Fibroblast of pulmonary artery (primary cell): ENCODE data around the gene LRTM2.

Experiments used
- DNase-seq: peaks from one replicate; pipeline ENCODE4 v3.0.0-alpha.2; 2010; ENCODE audit warnings: low read depth
- H3K4me3 ChIP-seq: replicated peaks from 2 replicates; pipeline ENCODE4 v1.5.1; 2011; ENCODE audit warnings: low read depth, mild to moderate bottlenecking, control low read depth, low read length, moderate library complexity
- TF ChIP-seq, protein P1 (sequence below): IDR thresholded peaks from 2 replicates; pipeline ENCODE4 v1.5.1; 2011; ENCODE audit warnings: mild to moderate bottlenecking, control low read depth, low read length, inconsistent platforms; ENCODE audit errors: missing control alignments

Gene LRTM2

DNA sequence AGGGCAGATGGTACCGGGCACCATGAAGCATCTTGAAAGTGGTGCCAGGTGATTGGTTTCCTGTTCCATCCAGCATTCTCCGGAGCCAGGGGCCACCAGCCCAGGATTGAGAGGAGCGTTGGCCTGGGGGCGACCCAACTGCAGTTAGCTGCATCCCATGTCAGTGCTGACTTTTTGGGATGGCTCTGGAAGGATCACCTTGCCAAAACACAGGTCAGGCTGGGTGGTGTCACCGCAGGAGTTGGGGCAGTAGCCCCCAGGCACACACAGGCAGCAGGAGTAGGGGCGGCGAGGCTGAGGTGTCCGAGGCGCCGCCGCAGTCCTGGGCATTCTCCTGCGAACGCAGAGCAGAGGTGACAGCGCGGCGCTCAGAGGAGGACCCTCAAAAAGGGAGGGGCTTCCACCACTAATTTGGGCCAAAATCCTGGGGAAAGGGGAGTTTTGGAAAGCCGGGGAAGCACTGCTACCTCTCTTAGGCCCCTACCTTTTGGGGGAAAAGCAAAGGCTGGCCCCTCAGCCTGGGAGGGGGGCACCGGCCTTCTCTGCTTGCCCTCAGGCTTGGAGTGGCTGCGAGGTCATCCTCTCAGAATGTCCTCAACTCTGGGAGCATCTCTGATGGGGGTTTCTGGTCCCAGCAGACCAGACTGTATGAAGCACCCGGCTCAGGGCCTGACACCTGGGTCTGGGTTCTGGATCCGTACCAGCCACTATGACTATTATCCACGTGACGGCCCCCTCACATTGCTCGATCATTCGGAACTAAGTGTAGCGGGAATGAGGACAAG, 26.7 kb upstream of the LRTM2 start:
- TF ChIP-seq, protein P1, sequence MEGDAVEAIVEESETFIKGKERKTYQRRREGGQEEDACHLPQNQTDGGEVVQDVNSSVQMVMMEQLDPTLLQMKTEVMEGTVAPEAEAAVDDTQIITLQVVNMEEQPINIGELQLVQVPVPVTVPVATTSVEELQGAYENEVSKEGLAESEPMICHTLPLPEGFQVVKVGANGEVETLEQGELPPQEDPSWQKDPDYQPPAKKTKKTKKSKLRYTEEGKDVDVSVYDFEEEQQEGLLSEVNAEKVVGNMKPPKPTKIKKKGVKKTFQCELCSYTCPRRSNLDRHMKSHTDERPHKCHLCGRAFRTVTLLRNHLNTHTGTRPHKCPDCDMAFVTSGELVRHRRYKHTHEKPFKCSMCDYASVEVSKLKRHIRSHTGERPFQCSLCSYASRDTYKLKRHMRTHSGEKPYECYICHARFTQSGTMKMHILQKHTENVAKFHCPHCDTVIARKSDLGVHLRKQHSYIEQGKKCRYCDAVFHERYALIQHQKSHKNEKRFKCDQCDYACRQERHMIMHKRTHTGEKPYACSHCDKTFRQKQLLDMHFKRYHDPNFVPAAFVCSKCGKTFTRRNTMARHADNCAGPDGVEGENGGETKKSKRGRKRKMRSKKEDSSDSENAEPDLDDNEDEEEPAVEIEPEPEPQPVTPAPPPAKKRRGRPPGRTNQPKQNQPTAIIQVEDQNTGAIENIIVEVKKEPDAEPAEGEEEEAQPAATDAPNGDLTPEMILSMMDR, result no peak
- H3K4me3 ChIP-seq, result no peak overlapping the region
- no peak for DNase-seq

DNA sequence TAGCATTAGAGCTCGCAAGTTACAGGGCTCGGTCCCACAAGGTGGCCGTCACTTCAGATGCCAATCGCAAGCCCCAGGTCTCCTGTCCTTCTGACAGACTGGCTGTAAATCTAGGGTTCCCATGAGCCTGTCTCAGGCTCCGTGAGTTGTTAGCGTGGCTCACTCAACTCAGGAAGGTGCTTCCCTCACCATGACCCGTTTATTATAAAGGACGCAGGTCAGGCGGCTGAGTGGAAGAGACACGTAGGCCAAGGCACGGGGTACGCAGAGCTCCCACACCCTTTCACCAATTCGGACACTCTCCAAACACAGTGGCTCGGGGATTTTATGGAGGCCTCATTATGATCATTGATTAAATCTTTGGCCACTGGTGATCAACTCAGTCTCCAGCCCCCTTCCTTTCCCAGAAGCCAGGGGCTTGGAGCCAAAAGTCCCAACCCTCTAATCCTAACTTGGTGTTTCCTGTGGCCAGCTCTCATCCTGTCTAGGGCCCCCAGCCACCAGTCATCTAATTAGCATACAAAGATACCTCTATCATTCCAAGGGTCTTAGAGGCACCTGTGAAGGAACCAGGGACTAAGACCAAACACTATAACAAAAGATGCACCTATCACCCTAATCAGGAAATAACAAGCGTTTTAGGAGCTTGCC, 25.8 kb upstream of the LRTM2 start:
- H3K4me3 ChIP-seq, result no peak overlapping the region
- TF ChIP-seq, protein P1, result no peak
- no peak for DNase-seq

DNA sequence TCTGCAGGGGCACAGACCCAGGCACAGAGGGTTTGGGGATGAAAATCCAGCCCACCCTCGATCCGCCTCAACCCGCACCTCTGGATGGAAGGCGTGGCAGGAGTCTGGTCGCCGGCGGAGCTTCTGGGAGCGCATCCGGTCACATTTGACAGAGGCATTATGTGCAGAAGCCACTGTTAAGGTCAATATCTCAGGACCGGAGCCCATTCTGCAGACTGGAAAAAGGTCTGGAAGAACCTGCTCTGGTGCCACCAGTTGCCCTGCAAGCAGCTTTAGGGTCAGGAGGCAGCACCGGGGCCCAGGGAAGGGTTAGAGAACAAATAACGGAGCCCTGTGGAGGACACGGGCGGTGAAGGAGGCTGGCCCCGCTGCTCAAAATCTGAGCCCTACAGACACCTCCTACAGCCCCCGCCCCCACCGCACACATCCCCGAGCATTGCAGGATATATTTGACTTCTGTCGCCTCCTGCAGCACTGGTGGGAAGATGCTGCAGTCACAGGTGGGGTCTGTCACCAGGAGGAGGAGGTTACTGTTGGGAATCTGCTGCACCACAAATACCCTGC, 25.1 kb upstream of the LRTM2 start:
- TF ChIP-seq, protein P1, result no peak
- DNase-seq, result no peak
- H3K4me3 ChIP-seq, result no peak overlapping the region

DNA sequence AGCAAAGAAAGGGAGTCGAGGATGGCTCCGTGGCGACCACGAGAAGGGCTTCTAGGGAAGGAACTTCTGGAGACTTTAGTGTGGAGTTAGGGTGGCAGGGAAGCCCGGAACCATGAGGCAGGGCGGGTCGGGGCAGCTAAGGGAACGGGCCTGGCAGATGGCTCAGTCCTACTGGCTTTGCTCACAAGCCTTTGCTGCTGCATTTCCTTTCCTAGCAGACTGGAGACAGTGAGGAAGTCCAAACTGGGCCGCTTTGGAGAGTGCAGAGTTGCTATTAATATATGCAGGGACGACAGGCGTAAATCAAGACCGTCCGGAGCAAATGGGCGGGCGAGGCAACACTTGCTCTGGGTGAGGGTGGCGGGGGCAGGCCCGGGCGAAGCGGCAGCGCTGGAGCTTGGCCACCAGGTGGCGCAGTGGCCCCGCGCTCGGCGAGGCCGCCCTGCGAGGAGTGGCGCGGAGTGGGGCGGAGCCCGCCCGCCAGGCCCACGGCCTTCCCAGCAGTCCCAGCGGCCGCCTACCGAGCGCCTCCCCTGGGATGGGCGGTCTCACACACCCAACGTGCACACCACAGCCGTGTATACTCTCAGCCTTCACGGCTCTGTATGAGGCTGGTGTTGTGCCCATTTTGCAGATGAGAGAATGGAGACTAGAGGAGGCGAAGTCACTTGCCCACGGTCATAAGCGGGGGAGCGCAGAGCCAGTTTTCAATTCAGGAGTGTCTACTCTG, 24.4 kb upstream of the LRTM2 start:
- DNase-seq, result peak; percentile 90
- TF ChIP-seq, protein P1, result peak; percentile 41
- H3K4me3 ChIP-seq, result peak overlapping the region; percentile 51

GRCh38 chr12:1796515-1797010, 23.8 kb upstream of the LRTM2 start:
- H3K4me3 ChIP-seq, result peak overlapping the region; percentile 51
- TF ChIP-seq, protein P1, result no peak
- no peak for DNase-seq

DNA sequence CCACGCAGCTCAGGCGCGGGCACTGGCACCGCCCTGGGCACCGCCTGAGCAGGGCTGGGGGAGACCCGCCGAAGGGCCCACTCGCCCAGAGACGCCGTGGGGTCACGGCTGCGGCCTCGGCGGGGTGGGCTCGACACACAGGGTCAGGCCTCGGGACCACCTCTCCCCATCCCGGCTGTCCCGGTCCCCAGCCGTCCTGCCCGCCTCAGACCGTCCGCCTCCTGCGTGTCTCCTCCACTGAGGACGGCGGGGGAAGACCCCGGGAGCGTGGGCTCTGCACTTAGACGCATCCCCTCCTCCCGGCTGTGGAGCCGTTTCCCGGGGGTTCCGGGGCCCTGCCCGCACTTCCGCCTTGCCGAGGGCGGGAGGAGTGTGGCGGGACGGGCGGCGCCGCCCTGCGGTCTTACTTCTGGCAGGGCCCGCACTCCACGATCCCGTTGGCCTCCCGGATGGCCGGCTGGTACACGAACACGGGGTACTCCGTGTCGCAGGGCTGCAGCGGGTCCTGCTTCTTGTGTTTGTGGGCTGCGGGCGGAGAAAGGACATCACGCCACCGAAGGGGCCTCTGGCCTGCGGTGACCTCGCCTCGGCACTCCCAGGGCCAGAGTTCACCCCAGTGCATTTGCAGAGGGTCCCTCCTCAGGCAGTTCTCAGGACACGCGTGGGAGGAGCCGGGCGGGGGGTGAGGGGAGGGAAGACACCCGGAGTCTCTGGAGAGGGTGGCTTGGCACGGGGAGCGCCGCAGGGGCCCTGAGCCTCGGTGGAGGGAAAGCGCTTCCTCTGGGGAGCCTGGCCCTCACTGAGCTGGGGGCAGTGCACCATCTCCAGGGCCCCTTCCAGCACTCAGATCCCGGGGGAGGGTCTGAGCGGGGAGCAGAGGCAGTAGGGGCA, 23.1 kb upstream of the LRTM2 start:
- peak overlapping the region; percentile 51 for H3K4me3 ChIP-seq
- no peak for DNase-seq
- TF ChIP-seq, protein P1, result no peak
